HG03103 (cell line): ENCODE results near the gene NSL1.

ENCODE experiments used
- ATAC-seq: cut with Tn5 transposase; IDR thresholded peaks from one replicate; pipeline ENCODE4 v1.9.1; 2021; ENCODE audit warnings: low read depth; ENCODE audit not compliant: unreplicated experiment

Gene NSL1

DNA sequence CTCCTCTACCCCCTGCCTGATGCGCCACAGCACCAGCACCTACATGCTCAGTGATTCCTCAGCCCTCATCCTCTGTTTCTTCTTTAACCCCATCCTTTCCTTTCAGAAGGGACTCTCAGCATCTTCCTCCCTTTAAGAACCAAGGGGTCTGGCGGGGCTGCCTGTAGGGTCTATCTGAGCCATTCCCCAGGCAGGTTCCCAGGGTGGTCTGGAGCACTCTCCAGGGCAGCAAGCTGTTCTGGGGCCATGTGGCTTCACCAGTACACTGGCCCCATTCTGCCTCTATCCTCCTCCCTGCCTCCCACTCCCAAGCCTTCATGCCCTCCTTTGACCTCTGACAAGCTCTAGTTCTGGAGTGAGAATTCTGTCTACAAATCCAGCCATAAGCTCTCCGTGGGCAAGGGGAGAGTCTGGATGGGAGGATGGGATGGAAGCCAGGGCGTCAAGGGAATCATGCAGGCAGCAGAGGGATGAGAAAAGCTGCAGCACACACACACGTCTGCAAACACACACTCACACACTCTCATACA lies 102.3 kb downstream of the NSL1 start:
- ATAC-seq, result no peak

DNA sequence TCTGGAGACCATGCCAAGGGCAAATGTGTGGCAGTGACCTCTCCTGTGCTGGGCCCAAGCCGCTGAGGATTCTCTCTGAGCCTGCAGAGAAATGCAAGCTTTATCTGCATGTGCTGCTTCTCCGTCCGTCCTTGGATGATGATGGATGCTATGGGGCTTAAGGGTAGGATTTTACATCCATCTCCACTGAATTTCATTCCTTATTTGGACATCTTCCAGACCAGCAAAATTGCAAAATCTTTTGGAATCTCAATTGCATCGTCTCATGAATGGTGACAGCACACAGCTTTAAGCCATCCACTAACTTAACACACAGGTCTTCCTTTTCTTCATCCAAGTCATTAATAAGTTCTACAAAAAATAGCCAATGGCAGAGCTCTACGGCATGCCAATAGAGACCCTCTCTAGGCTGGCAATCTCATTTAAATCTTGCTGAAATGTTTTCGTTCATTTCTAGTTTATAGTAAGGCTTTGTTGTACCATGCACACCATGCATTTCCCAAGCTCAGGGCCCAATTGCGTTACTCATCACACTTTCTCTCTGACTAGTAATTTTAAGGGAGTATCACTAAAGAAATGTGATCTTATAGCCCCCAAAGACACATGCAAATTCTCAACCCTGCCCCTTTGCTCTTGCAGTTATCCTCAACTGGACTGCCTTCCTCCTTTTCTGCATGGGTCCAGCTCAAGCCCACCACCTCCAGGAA lies 103.1 kb downstream of the NSL1 start:
- no peak for ATAC-seq

DNA sequence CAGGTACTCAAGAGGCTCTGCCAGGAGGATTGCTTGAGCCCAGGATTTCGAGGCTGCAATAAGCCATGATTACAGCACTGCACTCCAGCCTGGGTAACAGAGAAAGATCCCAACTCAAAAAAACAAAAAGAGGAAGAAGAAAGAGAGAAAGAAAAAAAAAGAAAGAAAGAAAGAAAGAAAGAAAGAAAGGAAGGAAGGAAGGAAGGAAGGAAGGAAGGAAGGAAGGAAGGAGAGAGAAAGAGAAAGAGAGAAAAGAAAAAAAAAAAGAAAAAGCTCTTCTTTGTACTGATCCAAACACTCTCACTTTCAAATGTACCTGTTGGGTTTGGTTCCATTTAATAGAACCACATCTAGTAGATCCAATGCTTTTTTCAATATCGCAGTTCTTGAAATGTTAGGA lies 103.8 kb downstream of the NSL1 start:
- no peak for ATAC-seq

DNA sequence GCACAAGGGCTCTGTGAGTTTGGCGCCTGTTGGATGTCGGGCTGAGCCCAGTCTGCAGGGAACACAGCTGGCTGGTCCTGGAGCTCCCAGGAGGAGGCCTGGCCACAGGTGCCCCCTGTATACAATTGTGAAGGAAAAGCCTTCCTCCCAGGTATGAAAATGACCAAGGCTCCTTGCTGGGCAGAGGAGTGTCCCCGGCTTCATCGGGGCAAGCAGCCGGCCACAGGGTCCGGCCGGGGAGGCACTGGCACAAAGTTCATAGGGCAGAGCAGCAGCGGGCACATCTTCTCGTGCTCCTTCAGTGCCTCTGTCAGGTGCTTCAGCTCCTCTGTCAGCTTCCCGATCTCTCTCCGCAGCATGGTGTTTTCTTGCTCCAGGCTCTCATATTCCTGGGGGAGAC lies 105.0 kb downstream of the NSL1 start:
- no peak for ATAC-seq

DNA sequence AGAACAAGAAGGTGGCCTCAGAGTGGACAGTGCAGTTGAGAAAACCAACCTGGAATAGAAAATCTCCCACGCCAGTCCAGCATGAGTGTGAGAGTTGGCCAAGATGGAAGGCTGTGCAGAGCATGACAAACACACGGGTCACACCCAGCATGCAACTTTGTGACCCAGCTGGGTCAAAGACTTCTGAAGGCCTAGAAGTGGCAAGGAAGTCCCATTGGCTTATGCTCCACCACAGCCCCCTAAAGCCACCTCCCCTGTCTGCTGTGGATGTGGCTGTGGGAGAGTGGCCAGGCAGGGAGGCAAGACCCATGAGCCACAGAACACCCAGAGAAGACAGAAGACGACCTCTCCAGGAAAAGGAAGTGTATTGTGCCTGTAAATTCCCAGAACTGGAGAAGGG lies 105.5 kb downstream of the NSL1 start:
- ATAC-seq, result no peak

DNA sequence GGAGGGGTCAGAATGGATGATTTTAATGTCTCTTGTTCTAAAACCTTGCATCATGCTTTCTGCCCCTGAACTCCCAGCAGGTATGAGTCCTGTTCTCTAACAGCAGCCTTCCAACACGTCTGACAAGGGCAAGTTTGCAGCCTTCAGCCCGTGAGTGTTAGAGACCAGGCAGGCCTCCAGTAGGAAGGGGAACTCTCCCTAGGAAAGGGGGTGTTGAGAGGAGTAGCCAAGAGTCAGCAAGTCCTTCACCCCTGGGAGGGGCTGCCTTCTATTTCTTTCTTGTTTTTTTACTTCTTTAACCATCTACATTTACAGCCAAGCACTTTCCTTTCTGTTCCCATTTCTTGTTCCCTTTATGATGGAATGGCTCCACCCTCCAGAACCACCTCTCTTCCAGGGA lies 106.1 kb downstream of the NSL1 start:
- no peak for ATAC-seq

DNA sequence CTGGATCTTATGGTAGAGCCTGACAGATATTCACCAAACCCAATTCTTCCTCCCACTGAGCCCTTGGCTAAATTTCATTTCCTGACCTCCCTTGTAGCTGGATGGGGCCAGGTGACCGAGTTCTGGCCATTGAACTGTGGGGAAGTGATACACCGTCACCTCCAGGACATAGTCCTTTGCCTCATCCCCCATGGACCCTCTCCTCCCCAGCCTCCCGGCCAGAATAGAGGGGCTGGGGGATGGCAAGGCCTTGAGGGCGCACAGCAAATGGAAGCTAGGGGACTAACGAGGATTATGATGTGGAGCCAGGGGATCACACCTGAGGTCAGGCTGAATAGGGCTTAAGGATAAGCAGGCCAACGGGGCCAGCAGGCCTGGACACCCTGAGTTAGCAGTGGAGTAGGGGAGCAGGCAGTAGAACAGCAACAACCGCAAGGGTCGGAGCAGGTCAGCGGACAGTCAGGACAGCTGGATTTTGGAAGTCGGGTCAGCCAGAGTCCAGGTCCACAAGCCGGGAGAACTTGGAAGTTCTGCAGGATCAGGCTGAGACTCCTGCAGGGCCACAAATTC lies 107.0 kb downstream of the NSL1 start:
- ATAC-seq, result no peak

DNA sequence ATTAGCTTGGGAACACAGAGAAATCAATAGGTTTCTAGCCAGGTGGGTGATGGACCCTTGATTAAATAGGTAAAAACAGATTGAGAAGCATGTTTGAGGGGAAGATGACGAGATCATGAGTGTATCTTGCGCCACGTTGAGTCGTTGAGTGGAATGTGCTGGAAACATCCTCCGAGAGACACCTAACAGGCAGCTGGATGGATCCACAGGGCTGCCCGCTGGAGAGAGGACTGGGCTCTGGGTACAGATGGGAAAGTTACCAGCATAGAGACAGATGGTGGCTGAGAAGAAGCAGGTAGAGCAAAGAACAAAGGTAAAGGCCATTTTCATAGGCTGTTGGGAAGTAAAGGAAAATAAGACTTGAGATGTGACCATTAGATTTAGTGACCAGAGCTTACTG lies 107.5 kb downstream of the NSL1 start:
- ATAC-seq, result no peak

DNA sequence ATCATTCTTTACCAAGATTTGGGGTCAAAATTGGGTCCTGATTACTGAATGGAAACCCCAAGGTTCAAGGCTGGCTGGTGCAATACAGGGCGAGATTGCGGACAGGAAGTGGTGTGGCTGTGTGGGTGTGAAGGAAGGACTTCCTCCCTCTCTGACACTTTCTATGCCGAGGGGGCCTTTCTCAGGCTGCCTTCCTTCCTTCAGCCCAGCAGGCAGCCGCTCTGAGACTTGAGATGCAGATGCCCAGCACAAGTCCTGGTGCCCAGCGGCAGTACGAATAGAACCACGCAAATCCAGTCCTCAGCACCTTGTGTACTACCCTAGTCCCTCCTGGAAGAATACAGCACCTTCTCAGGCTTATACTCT lies 108.2 kb downstream of the NSL1 start:
- peak; percentile 70 for ATAC-seq

DNA sequence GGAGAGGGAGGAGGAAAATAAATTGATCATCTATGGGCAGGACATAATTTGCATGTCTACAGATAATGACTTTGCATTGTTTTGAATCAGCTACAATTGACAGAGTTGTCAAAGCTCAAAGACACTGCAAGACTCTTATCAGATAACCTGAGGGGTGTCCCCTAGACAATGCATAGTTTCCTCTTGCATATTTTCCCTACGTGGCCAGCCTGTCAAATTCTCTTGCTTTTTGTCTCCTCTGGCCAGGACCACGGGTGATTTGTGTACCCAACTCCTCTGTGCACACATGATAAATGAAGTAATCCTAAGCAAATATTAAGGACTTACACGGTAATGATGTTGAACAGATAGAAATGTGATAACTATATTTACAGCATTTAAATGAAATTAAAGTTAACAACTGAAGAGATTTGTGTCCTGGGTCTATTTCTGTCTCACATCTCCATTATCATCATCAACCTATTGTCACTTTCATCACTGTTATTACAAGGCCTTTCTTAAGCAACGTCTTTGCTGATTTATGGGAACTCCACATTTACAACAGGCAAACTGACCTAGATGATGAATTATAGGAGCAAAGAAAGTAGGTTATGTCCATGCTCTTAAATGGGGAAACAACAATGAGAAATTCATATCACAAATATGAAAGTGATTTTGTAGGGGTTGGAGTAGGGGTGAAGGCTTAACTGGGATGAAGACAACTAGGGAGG lies 110.7 kb downstream of the NSL1 start:
- ATAC-seq, result no peak

DNA sequence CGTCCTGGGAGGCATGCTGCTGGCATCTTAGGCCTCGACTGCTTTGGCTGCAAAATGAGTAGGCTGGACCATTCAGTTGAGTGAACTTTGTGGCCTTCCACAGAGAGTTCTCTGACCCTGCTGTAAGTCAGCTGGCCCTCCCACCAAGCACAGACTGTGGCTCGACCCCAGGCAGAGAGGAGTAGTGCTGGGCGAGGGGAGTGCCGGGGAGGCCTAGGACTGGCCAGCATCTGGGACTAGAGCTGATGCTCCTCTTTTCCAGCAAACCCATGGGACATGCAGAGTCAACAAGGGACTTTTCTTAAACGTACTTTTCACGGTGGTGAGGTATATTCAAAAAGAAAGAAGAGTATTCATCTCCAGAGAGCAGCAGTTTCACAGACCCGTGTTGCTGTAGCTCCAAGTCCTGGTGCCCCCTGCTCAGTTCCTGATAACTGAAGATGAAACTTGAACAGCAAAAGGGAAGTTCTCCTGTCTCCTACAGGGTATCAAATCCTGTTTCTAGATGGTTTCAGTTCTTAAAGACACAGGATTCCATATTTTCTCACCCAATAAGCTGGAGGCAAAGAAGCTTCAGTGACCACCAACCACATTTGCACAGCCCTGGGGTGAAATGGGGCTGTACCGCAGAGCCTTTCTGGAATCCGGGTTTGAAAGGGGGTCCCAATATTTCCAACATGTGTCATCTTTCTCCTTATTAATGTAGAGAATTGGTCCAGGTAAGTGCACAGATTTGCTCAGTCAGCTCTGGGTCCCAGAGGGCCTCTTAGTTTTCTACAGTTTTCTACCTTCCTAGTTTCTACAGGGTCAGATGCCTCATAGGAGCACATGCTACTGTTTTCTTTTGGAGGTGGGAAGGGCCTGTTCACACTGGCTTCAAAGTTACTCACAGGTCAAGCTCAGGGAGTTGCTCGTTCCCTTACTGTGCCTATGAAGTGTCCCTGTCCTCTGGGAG lies 112.8 kb downstream of the NSL1 start:
- peak; percentile 64 for ATAC-seq

DNA sequence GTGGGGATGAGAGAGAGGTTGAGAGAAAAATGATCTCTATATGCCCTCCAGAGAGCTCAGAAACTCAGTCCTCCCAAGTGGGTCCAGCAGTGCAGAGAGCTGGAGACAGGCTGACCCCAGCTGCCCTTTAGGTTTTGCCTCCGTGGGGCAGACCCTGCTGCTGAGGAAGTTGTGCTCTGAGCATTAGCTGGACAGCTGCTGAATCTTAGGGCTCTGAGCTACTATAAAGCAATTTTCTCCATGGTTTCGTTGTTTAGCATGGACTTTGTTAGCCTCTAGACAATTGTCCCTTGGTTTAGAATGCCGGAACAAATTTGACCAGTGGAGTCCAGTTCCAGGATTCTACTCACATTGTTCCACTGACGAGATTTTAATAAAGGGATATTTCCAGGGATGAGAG lies 114.0 kb downstream of the NSL1 start:
- no peak for ATAC-seq

DNA sequence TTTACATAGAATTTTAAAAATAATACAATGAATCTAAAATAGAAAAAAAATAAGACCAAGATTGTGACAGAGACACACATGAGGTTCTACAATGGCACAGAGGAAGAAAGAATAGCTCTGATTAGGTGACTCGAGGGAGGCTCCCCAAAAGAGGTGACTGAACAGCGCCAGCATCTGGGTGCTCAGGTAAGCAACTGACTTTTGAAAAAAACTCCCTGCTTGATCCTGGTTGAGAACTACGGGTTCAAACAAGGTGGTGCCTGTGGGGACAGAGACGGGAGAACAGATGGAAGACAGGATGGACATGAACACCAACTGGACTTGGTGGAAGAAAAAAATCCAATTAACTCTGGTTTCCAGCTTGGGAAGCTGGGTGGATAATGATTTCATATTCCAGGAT lies 114.4 kb downstream of the NSL1 start:
- no peak for ATAC-seq
